ENCODE results near the gene GTF2B.

GRCh38 chr1:88900883-88901282, 9.5 kb upstream of the GTF2B start:
- TF ChIP-seq, protein P1, sequence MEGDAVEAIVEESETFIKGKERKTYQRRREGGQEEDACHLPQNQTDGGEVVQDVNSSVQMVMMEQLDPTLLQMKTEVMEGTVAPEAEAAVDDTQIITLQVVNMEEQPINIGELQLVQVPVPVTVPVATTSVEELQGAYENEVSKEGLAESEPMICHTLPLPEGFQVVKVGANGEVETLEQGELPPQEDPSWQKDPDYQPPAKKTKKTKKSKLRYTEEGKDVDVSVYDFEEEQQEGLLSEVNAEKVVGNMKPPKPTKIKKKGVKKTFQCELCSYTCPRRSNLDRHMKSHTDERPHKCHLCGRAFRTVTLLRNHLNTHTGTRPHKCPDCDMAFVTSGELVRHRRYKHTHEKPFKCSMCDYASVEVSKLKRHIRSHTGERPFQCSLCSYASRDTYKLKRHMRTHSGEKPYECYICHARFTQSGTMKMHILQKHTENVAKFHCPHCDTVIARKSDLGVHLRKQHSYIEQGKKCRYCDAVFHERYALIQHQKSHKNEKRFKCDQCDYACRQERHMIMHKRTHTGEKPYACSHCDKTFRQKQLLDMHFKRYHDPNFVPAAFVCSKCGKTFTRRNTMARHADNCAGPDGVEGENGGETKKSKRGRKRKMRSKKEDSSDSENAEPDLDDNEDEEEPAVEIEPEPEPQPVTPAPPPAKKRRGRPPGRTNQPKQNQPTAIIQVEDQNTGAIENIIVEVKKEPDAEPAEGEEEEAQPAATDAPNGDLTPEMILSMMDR (conservative IDR thresholded peaks at IDR 0.05 in 1 of 2, IDR thresholded peaks at IDR 0.05 in 1 of 2; ENCODE audit: low read depth in 1 of 2, low read length in 2 of 2), result no peak
- TF ChIP-seq EZH2 (IDR thresholded peaks at IDR 0.05; ENCODE audit: low read length, missing control alignments), result no peak

Measured in fibroblast of lung (primary cell).